GM21723 (cell line): Measurements from ENCODE around the gene FBLN7.

Experiments
- ATAC-seq: cut with Tn5 transposase; IDR thresholded peaks from one replicate; pipeline ENCODE4 v1.9.1; 2021; ENCODE audit warnings: mild to moderate bottlenecking, moderate library complexity; ENCODE audit not compliant: unreplicated experiment

FBLN7 gene

DNA sequence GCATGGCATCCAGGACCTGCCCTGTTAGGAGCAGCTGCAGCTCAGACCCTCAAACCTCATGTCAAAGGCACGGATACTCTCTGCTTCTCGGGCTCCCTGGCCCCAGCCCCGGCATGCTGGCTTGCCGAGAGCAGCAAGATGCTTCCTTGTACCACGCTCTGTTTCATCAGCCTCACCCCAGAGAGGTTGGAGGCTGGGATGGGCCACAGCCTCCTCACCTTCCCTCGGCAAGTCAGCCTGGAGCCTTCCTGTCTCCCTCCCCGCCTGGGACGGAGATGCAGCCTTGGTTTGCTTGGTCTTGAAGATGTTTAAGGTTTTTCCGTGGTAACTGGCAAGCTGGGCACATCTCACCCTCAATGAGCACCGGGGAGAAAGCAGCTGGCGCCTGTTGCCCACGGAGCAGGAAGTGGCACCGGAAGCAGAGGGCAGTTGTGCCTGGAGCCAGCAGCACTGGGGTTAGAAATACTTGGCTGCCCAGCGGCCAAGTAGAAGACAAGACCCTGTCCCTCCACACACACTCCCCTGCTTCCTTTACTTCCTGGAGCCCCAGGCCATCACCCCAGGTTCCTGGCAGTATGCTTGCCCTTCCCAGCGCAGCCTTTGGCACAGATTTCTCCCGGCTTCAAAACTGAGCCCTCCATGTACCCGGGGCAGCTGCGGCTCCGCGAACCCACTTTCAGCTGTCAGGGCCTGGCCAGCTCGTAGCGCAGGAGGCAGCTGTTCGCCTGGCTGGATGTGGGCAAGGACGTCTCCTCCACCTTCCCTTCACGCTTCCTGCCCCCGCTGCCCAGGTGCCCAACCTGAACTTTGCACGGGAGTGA lies 17.4 kb downstream of the FBLN7 start:
- ATAC-seq: no peak

DNA sequence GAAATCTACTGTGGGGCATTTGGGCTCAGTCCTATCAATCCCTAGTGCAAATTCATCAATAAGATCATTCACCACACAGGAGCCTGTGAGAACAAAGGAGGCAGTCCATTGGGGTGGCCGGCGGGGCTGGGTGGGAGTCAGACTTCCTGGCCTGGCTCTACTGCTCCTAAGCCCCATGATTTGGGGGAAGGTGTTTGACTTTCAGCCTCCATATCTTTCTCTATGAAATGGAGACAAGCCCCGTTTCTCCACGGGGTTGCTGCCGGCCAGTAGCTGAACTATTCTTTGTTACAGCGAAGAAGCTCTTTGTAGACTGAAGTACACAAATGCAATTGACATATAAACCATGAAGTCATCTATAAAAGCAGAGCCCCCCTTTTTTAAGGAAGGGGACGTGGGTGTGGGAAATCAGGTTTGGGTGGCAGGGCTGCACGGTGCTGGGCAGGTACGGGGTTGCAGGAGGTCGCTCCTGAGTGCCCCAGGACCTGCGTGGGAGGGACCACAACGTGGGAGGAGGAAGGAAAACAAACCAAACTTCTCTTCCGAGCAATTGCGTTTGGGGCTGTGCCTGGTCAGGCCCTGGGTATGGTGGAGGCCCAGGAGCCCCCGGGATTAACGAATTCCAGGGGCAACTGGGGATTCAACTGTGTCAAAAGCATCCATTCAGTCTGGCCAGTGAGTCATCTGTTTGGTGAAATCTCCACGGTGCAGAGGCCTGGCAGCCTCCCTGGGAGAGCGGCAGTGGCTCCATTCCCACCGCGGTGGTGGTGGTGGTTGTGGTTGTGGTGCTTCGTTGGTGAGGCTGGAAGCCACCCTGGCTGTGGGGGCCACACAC lies 18.2 kb downstream of the FBLN7 start:
- ATAC-seq: no peak

DNA sequence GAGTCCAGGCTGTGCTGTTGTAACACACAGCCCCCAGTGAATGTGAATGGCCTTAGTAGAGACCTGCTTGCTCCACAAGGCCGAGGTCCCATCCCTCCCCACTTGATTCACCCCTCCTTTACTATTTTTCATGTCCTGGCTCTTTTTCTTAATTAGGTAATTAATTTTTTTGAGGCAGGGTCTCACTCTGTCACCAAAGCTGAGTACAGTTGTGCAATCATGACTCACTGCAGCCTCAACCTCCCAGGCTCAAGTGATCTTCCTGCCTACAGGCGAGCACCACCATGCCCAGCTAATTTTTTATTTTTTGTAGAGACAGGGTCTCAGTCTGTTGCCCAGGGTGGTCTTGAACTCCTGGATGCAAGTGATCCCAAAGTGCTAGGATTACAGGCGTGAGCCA lies 19.3 kb downstream of the FBLN7 start:
- no peak for ATAC-seq

DNA sequence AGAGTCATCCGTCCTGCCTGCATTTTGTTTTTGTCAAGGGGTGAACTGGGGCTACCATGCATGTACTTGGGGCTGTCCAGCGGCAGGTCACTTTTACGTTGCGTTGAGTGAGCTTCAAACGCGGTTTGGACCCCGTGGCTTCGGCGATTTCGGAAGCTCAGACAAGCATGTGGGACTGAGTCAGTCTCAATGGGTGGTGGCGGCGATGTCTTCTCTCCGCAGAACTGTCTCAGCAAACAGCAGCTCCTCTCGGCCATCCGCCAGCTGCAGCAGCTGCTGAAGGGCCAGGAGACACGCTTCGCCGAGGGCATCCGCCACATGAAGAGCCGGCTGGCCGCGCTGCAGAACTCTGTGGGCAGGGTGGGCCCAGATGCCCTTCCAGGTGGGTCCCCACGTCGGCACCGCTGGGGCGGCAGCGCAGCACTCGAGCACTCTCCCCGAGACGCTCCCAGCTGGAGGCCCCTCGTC lies 21.3 kb downstream of the FBLN7 start:
- ATAC-seq: no peak

DNA sequence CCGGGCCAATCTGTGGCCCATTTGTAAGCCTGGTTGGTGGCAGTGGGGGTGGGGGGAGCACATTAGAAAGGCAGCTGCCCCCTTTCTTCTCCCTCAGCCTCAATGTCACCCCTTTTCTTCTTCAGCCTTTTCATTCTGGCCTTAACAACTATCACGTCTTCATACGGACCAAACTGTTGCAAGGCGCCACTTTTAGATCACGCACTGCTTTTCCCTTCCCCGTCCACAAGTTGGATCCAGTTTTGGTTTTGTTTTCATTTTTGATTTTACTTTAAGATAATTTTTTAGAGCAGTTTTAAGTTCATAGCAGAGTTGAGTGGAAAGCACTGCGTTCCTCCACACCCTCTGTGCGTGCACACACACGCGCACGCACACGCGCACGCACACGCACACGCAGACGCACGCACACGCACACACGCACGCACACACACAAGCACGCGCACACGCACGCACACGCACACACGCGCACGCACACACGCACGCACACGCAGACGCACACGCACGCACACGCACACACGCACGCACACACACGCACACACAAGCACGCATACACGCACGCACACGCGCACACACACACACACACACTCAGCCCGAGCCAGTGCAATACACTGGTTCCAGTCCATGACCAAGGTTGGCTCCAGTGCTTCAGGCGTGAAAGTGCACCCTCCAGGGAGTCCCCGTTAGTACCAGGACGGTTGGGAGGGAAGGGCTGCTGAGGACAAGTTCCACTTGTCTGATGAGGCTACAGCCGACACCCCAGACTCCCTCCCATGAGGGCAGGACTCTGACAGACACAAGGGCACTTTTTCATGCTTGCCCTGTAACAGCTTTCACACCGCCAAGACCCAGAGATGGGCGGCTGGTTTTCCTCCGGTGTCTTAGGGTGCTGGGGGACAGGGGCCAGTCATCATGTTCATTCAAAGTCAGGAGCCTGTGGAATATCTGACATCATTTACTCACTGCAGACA lies 22.4 kb downstream of the FBLN7 start:
- ATAC-seq: no peak

DNA sequence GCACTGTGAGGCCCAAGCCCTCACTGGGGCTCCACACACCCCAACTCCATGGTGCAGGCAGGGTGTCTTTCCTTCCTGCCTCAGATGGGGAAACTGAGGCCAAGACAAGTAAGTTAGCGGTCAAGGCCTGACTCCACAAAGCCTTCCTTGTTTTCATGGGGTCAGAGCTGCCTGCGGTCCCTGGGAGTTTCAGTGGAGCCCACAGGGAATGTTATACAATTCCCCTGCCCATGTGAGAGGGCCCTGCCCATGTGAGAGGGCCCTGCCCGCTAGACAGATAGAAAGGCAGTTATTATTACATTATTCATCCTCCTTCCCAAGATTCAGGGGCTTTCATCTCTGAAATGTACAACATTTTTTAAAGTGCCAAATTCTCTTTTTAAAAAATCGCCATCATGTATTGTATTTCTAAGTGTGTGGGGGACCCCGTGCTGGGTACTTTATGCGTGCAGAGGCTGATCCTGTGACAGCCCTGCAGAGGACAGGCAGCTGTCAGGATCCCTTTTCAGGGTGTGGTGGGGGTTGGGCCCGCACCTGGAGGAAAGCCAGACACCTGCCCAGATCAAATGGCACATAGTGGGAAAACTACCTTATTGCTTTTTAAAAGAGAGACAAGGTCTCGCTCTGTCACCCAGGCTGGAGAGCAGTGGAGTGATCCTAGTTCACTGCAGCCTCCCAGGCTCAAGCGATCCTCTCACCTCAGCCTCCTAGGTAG lies 23.4 kb downstream of the FBLN7 start:
- no peak for ATAC-seq

DNA sequence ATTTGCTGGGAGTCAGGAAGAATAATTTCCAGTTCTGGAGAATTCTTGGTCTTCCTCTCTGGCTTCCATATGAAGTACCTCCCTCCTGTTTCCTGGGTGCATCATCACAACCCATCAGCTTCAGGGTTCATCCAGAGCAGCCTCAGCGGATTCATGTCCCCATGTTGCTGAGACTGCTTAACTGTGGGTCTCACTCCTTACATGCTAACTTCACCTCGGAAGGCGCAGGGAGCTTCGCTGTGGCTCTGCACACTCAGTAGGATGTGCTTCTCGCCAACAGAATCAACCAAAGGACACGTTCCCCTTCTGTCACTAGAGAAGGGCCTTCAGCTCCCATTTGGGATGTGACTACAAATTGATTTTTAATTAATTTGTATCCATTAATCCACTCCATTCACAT lies 24.2 kb downstream of the FBLN7 start:
- no peak for ATAC-seq

DNA sequence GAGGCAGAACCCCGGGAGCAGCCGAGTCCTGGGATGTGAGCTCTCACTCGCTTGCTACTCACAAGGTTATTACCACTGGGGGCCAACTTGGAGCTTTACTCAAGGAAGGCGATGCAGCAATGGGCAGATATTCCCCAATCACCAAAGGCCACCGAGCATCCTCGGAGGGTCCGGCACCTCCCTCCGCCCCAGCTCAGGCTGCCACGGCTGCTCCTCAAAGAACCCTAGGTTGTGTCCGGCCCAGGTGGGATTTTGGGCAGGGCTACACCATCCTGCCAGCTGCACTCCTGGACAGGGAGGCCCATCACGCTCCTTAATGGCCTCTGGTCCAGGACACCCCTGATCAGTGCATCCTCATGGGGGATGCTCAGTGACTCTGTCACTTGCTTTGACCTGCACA lies 24.8 kb downstream of the FBLN7 start:
- ATAC-seq: no peak

DNA sequence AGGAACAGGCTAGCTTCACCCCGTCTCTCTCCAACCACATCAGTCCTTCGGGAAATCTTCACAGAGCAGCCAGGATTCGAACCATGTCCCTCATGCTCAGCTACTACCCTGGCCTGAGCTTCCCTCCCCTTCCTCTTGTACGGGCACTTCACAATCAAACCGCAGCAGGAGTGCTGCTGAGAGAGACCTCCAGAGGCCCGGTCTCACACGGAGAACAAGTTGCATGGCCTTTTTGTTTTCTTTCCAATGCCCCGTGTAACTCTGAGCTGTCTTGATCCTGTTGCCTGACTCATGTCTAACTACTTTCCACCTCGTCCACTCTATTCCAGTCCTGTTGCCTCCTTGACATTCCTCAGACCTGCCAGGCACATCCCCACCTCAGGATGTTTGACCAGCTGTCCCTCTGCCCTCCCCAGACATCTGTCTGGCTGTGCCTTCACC lies 25.4 kb downstream of the FBLN7 start:
- ATAC-seq: no peak

DNA sequence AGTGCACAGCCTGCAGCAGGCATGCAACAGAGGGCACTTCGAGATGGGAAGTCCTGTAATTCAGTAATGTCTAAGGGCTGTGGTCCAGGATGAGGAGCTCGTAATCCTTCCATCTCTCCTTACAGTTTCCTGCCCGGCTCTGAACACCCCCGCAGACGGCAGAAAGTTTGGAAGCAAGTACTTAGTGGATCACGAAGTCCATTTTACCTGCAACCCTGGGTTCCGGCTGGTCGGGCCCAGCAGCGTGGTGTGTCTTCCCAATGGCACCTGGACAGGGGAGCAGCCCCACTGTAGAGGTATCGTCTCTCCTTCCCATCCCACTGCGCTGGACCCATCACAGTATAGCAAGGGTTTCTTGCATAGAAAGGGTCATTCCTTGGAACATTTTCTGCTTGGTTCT lies 26.7 kb downstream of the FBLN7 start:
- no peak for ATAC-seq

DNA sequence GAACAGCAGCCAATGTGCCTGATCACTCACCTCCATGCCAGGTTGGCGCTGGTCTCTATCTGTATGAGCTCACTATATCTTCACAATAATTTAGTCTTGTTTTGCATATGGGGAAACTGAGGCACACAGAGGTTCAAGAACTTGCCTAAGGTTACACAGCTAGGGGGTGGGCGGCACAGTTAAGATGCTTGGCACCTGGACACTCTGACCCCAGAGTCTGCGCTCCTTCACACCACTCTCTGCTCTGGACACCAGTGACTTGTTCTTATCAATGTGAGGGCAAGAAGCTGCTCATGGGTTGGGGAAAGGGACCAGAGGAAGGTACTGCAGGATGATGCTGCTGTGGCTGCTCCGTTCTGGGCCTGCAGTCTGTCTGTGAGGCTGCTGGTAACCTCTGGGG lies 27.1 kb downstream of the FBLN7 start:
- no peak for ATAC-seq

DNA sequence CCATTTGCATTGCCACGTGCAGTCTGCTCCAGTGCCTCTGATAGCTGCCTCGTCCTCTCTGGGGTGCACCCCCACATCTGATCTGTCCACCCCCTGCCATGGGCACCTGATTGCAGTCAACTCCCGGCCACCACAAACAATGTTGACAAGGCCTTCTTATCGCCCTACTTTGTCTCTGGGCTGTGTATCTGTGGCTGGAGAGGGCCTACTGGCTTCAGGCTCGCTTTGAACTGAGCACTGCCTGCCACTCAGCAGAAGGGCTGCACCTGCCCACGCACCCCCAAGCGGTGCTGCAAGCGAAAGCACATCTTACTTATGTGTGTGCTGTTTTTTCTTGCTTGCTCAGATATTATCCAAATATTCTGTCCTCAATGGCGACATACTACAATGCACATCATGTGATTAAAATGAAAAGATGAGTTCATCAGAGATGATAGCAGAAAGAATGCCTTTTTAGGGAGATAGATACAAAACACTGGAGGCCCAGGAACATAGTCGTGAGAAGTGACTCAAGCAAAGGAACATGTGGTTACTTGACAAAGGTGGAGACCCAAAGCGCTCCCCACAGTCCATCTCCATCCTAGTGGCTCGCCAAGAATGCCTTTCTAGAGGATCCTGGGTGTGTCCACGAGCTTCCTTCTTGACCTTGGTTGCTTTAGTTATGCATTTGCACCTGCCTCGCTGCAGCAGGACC lies 28.8 kb downstream of the FBLN7 start:
- no peak for ATAC-seq

DNA sequence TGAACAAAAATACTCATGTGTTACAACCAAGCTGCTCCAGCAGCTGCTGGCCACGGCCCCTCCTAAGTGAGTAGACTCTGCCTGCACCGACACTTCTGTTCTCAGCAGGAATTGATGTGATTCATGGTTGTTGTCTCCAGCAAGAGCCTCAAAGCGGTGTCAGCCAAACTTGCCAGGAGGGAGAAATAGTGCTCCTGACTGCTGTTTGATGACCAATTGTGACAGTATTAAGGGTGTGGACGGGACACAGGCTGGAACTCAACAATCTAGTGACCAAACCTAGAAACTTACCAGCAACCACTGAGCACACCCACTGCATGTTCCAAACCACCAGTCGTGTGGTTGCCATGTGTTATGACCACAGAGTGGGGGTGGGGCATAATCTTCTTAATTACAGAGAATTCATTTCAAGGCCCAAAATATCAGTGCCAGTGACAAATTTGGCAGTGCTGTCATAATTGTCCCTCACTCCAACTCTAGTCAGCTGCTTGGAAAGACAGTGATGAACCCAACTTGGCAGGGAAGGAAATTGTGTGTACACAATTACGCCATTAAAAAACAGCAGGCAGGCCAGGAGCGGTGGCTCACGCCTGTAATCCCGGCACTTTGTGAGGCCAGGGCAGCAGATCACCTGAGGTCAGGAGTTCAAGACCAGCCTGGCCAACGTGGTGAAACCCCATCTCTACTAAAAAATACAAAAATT lies 30.4 kb downstream of the FBLN7 start:
- ATAC-seq: no peak

DNA sequence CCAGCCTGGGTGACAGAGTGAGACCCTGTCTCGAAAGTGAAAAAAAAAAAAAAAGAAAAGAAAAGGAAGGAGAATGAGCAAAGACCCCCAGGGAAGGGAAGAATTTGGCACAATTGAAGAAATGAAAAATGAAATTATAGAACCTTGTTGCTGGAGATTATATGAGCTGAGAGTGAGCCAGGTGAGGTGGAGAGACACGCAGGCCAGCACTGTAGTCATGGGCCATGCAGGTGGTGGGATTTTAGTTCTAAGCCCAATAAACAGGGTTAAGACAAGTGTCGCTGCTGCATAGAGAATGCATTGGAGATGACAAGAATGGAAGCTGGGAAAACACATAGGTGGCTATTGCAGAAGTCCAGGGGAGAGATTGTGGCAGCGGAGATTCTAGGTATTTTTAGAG lies 32.3 kb downstream of the FBLN7 start:
- ATAC-seq: no peak

DNA sequence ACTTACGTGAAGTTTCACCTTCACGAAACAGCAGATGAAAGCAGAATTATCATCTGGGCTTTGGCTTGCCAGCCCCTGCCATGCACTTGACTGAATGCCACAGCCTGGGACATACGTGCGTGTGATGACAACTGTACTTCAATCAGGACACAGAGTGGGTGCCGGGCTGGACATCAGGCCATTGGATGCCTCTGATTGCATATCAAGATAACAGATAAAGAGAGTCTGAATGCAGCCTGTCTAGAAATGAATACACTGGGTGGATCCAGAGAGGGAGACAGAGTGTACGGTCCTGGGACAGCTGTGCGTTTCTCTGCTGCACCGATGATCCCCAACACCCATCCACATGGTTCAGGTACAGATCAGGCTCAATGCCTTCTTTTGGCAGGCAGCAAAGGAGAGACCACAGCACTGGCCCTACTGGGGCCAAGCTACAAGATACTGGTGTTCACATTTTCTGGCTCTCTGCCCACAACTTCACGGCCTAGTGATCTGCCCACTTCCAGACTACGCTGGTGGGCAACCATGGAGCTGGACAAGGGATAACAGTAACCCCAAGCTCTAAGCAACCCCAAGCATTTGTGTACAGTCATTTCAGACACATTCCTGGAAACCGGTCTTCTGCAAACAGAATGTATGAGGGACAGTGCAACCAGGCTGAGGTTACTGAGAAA lies 35.6 kb downstream of the FBLN7 start:
- no peak for ATAC-seq

DNA sequence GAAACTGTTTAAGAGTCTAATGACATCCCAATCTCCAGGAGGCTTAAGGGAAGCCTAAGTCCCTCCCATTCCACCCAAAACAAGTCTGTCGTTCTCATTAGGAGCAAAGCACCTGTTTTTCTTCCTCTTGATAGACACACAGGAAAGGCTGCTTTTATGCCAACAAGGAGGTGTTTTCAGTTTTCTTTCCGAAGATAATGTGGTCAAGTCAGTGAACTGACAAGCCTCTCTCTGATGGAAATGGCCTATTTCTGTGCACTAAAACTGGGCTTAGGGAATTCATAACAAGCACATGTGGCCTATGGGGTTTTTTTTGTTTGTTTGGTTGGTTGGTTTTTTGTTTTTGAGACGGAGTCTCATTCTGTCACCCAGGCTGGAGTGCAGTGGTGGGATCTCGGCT lies 36.2 kb downstream of the FBLN7 start:
- no peak for ATAC-seq

DNA sequence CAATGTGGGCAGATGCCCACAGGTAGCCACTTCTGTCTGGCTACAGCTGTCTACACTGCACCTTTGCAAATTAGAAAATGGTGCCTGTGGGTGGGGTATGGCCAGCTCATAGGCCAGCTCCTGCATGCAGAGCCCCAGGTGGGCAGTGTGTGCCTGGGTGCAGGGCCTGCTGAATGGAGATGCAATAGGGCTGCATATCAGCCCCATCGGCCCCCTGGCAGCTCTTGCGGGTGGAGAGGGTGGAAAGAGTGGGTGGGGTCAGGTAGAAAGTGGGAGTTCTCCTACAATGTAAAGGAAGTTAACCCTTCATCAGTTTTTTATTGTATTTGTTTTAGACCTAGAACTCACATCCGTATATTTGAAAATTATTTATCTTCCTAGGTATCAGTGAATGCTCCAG lies 37.1 kb downstream of the FBLN7 start:
- ATAC-seq: no peak

DNA sequence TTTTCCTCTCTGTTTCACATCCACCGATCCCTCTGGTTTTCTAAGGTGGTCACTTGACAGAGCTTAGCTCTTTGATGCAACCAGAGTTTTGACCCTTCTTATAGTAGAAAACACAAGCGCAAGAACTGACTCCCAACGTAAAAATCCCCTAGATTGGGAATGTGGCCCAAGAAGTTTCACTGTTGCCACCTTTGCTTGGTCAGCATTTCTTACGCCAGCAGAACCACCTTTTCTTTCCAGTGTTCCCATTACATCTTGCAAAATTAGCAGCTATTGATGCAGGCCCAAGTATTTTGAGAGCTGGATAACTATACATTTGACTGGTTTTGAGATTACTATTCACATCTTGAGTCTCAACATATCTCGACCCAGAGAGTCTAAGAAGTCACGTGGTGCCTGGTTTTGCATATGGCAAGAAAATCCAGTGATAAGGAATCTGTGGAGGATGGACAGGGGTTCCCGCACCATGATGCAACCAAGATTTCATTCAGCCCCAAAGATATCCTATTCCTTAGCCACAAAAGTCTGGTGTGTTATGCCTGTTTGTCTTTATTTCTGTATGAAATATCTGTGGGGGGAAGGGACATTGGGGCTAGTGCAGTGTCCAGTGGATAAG lies 37.9 kb downstream of the FBLN7 start:
- no peak for ATAC-seq
